Suppressor macrophage (primary cell): ENCODE data around the gene CENPM.
A peak's percentile ranks its signal among the peaks of the same experiment; 100 is the strongest.

Experiments used
- DNase-seq, 4 experiments: peaks; one replicate each; pipeline ENCODE4 v3.0.0-alpha.2; 2020 to 2022
- total RNA-seq, 17 experiments: gene quantifications; one replicate each; lab custom pipeline; 2026; ENCODE audit warnings: mixed read lengths in 6 of 17, inconsistent platforms in 3 of 17; lab: John Stamatoyannopoulos, UW

The CENPM gene, protein sequence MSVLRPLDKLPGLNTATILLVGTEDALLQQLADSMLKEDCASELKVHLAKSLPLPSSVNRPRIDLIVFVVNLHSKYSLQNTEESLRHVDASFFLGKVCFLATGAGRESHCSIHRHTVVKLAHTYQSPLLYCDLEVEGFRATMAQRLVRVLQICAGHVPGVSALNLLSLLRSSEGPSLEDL
- 1.5 to 22.1 (median 6.4) reads per million in 17 experiments for total RNA-seq

GRCh38 chr22:41946629-41947423, at the start of gene CENPM:
CENPM (minus strand) TSS chr22:41947152; CDS start chr22:41947076, 76 bp downstream.
- peak; percentile 94 to 97 (median 95) for DNase-seq

DNA sequence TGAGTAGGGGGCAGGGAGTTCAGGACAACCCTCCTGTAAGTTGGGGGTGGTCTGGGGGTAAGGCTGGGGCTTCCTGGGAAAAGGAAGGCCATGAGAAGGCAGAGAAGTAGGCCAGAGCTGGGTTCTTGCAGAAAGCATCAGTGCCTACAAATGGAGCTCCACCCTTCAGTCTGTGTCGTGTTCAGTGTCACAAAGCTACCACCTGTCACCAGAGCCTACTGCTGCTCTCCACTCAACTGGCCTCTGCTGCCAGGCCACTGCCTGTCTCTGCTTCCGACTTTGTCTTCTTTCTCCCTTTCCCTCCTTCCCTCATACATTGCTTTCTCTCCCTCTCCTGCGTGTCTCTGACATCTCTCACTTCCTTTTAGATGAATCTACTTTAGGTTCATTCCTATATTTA, 48.3 kb upstream of the CENPM start:
- DNase-seq: no peak

- DNase-seq: no peak
These were observed 45.5 kb upstream of the CENPM start for GRCh38 chr22:41992496-41992895.

DNA sequence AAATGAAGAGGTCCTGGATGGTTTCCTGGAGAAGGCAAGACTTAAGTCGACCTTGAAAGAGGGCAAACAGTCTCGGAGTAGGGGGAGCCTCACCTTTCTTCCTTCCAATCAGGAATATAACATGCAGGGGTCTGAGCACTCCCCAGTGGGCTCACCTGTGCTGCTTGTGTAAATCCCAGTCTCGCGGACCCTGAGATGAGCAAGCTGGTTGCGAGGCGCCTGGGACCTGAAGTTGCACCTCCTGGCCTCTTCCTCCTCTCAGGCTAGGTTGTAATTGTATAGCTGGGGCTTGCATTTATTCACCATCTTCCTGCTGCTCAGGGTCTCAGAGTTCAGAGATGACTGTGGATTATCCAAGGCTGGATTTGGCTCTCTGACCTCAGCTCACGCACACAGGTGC, 44.2 kb upstream of the CENPM start:
- no peak for DNase-seq

DNA sequence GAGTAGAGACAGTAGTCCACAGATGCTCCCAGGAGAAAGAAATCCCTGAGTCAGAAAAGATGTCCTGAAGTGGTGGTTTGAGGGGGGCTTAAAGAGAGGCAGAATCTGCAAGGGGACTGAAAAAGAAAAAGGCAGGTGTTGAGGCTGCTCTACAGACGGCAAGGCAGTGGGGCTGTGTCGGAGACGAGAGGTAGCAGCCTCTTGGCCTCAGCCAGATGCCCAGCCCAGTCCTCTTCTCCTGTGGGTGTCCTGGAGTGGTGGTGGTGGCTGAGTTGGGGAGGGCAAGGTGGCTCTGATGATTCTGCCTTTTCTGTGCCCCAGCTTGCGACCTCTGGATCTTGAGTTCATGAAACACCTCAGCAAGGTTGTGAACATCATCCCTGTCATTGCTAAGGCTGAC, 42.3 kb upstream of the CENPM start:
- no peak for DNase-seq

DNA sequence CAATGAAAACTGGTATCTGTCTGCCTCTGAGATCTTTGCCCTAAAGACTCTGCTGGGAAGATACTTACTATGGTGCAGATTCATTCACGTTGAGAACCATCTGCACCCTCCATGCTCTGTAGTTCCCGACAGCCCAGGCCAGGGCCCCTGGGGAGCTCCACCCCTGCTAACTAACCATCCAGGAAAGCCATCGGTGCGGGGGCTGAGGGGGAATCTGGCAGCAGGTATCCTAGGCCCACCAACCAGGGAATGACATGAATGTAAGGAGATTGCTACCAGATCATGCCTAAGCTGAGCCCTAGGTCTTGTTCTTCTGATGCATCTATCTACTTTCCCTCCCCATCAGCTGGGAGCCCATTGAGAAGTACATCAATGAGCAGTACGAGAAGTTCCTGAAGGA, 40.3 kb upstream of the CENPM start:
- DNase-seq: no peak

DNA sequence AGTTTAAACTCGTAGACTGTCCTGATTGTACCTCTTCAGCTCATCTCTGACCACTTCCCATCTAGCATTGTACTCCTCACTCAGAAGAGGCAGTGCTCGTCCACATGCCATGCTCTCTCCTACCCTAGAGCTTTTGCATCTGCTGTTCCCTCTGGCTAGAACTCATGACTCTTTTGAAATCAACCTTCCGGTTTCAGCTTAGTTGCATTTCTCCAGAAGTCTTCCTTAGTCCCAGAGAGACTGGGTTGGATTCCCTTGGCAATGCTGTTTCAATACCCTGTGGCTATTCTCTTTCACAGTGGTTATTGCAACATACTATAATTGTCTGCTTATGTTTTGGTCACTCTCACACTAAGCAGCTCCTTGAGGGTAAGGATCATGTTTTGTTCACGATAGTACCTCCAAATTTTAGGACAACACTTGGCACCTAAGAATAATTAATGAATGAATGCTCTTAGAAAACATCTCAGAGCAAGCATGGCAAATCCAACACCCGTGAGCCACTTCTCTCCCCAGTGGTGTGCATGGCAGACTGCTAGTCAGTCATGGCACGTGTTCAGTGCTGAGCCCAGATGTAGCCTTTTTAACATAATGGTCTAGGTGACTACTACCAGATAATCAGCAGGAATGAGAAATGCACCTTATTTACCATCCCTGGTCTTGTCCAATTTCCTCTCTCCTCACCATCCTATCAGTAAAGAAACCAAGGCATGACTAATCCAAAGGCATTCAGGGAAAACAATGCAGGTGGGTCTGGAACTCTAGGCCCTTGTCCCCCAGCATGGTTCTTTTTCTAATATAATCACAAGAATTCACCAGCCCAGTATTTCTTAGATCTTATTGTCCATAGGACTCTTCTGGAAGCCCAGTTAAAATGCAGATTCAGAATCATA, 36.8 kb upstream of the CENPM start:
- DNase-seq: peak; percentile 56 to 85 (median 76)

DNA sequence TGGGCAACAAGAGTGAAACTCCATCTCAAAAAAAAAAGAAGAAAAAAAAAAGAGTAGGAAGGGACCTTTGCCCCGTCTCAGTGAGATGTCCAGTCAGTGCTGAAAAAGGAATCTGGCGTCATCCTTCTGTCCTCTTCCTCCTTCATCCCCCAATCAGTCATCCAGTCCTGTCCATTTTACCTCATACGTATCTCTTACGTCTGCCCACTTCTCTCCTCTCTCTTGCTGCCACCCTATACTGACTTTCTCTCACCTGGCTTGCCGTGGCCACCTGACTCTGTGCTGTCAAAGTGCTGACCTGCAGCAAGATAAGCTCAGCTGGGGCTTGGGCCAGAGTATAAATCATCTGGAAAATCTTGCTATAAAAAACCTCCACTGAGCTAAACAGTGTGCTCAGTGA, 35.9 kb upstream of the CENPM start:
- peak in 3 of 4 experiments; percentile 27 to 45 (median 35) for DNase-seq

DNA sequence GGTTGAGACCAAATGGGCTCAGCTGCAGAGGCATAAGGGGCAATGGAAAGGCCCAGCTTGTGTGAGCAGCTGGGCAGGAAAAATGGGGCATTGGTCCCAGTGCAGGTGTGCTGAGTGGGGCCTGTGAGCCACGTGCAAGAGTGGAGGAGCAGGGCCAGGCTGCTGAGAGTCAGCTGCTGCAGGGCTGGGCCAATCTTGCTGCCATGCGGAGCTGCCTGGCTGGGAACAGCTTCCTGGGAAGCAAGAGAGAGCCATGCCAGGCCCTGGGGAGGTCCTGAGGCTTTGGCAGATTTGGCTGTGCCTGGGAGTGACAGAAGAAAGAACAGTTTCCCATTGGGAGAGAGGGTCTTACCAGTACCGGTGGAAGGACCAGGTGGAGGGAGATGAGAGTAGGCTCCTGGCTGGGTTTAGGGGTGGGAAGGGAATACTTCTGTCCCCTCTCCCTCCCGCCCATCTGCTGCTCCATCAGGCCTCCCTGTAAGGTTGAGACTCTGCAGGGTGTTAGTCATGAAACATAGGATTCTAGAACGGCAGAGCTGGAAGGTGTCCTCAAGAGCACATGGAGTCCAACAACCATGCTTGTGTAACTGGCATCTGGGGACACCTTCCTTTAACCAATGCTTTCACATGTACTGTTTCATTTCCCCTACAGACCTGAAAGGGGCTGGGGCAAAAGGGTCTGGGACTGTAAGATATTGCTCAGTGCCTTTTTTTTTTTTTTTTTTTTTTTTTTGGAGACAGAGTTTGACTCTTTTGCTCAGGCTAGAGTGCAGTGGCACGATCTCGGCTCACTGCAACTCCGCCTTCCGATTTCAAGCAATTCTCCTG, 32.7 kb upstream of the CENPM start:
- DNase-seq: no peak

- peak in 1 of 4 experiments; percentile 14 for DNase-seq
These were observed 31.8 kb upstream of the CENPM start for GRCh38 chr22:41978732-41979131.

GRCh38 chr22:41976961-41977566, 30.1 kb upstream of the CENPM start:
- peak in 2 of 4 experiments; percentile 16 to 35 for DNase-seq

- peak in 3 of 4 experiments; percentile 38 to 74 (median 63) for DNase-seq
These were observed 29.3 kb upstream of the CENPM start for GRCh38 chr22:41976070-41976901.

GRCh38 chr22:41975299-41976069, 28.5 kb upstream of the CENPM start:
- DNase-seq: no peak

- DNase-seq: no peak
These were observed 27.8 kb upstream of the CENPM start for GRCh38 chr22:41974691-41975290.

GRCh38 chr22:41971431-41971830, 24.5 kb upstream of the CENPM start:
- DNase-seq: no peak

GRCh38 chr22:41970601-41971000, 23.6 kb upstream of the CENPM start:
- no peak for DNase-seq

DNA sequence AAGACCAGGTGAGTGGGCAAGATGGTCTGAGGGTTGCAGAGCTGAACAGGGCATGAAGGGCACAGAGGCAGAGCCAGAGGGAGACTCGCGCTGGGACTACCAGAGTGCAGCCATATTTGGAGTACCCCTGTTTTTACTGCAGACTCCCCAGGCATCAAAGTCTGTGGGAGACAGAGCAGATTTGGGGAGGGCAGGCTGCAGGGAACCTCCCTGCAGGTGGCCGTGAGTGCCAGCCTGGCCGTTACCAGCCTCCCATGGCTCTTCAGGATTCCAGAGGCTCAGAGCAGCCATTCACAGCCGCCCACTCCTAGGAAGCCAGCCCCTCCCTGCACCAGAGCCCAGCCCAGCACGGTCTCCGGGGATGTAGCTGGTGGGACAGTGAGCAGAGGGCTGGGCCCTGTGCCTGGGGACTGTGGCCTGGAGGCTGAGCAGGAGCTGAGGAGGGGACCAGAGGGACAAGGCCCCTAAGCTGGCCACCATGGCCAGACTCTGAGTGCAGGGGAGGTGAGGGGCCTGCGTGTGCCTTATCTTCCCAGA, 22.2 kb upstream of the CENPM start, which contains the start of gene SEPTIN3:
Gene SEPTIN3 (plus strand): TSS at position 334 of the 537 bp plus-strand sequence. CDS start 2,050 bp downstream, outside the sequence.
- DNase-seq: no peak

DNA sequence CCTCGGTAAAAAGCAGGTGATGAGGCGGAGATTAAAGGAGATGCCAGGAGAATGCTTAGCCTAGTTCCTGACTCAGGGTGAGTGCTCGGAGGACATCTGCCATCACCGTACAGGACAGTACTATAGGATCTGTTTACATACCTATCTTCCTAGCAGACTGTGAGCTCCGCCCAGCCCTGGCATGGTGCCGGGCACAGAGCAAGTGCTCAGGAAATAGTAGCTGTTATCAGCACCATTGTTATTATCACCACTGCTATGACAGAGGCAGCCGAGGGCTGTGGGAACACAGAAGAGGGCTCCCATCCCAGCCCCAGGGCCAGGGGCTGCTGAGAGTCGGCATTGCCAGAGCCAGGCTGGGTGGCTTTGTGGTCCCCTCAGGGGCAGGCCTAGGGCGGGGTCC, 21.6 kb upstream of the CENPM start:
- DNase-seq: no peak
